AG09319 (cell line): Measurements from ENCODE around the gene POLR1G.

Experiments used
- DNase-seq: peaks from one replicate; pipeline ENCODE4 v3.0.0-alpha.2; 2010; ENCODE audit warnings: low read depth; ENCODE audit errors: extremely low read depth
- CTCF ChIP-seq: IDR thresholded peaks from 2 replicates; pipeline ENCODE4 v1.5.1; 2011; ENCODE audit warnings: low read depth, mild to moderate bottlenecking, inconsistent platforms, low read length, moderate library complexity

Gene POLR1G

DNA sequence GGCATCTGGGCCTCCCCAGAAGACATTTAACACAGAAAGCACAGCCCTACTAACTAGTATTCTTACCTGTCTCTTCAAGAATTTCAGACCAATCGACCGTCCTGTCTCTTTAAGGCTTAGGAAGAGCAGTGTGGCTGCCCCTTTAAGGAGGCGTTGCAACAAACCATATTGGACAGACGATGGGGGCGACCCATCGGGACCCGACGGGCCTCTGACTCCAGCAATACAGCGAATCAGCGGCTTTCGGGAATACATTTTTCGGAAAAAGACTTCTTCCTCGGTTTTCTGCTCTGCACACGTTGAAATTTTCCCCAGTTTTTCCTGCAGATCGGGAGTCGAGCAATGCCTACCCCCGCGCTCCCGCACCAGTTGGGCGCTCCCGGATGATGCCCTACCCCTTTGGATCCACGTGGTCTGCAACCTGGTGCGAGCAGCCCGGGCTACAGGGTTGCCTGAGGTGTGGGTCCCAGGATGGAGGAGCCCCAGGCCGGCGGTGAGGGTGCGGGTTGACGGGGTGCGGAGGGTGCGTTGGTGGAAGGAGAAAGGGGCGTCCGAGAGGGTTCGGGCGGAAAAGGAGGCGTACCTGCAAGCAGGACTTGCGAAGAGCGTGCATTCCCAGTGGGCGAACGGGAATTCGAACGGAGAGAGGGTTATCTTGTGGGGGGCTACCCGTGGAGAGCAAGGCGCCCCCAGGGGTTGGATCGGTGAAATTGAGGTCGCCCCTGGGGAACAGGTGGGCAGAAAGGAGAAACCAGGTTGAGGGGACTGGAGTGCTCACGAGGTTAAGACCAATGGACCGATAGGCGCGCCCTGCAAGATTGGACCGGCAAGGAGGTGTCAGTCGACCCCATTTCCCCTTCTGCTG is at the start of gene POLR1G:
Gene POLR1G, plus strand, starts transcription at position 419 of the 865 bp plus-strand sequence. Its CDS starts 53 bp downstream, at position 472.
- no peak for DNase-seq
- no peak for TF ChIP-seq CTCF

- DNase-seq = no peak
- TF ChIP-seq CTCF = no peak
Measured at GRCh38 chr19:45356760-45357444, 49.5 kb upstream of the POLR1G start.

DNA sequence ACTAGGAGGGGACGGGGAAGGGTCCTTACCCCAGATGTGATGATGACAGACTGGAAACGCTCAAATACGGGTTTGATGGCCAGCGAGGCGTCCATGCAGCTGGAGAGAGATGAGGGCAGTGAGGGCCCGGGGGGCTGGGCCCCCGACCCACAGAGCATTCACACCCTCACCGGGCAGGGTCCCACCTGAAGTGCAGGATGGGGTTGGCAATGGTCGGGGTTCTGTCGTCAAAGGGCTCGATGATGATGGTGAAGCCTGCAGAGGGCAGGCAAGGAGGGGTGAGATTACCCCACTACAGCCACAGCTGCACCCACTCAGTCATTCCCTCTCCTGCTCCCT is 49.0 kb upstream of the POLR1G start:
- TF ChIP-seq CTCF = no peak

DNA sequence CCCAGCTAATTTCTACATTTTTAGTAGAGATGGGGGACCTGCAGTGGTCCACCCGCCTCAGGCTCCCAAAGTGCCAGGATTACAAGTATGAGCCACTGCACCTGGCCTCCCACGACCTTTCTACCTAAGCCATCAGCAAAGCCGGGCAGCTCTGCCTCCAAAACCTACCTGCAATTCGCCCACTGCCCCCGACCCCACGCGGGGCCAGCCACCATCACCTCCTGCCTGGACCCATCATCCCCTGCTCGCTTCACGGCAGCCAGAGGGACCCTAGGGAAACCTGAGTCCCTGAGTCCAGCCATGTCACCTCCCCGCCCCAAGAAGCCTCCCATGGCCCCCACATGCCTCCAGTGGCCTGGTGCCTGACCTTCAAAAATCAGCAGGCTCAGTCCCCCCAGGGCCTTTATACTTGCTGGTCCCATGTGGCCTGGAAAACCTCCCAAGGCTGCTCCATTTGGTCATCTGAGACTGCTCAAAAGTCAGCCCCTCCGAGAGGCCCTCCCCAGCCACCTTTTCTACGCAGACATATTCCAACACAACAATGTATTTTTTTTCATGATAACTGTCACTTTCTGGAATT is 48.1 kb upstream of the POLR1G start:
- no peak for DNase-seq
- TF ChIP-seq CTCF = no peak

More for the DNA sequence above, 49.0 kb upstream of the POLR1G start:
- no peak for DNase-seq

DNA sequence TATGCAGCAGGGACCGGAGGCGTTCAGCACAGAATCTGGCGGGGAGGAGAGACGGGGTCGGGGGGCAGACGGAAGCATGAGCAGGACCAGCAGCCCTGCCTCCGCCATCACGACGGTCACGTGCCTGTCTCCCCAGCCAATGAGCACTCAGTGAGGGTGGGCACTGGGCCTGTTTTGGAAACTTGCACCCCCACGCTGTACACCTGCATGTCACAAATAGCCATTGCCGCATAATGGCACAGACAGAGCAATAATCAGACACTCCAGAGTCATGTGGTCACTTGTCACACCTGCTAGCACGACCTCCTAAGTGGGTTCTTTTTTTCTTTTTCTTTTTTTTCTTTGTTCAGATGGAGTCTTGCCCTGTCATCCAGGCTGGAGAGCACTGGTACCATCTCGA is 44.8 kb upstream of the POLR1G start:
- no peak for TF ChIP-seq CTCF
- no peak for DNase-seq

GRCh38 chr19:45362291-45362690 is 44.2 kb upstream of the POLR1G start:
- no peak for DNase-seq
- no peak for TF ChIP-seq CTCF
